HCT116 (cell line): ENCODE results near the gene ELMO2. TPM values are rescaled to one million over a fixed set of nuclear protein-coding genes. Genes with fewer than 3 reads are reported as not detected.
A peak's percentile ranks its signal among the peaks of the same experiment; 100 is the strongest.

ENCODE experiments used
- ATAC-seq: fragments of 200-7000 bp; cut with Tn5 transposase; 2 replicates; pipeline ENCODE4 v1.9.1; 2020; ENCODE audit warnings: mild to moderate bottlenecking, moderate library complexity
- BruUV-seq: library from RNA; stranded (reverse); fragments of 400-500 nt; replicated peaks from 2 replicates; lab custom pipeline; 2021; lab: Mats Ljungman, UMichigan
- CTCF ChIA-PET: fragments of 300-600 bp; sonication (Branson Sonifier 250); formaldehyde crosslinking; loops from one replicate; lab custom pipeline; 2021; ENCODE audit warnings: antibody characterized with exemption; lab: Charles Lee
- POLR2A ChIA-PET: fragments of 300-600, 350-600 bp; sonication (Branson Sonifier 250); formaldehyde crosslinking; loops from one replicate; lab custom pipeline; 2021; ENCODE audit warnings: antibody characterized with exemption; lab: Charles Lee
- RAD21 ChIA-PET, 2 experiments: fragments of 300-600 bp; sonication (Branson Sonifier 250); formaldehyde crosslinking; loops; one replicate each; lab custom pipeline; 2023; ENCODE audit warnings: low total read pairs in 2 of 2; ENCODE audit not compliant: uncharacterized antibody in 2 of 2, unreplicated experiment in 2 of 2, low non-redundant PET in 1 of 2; lab: Charles Lee
- DNase-seq: peaks from one replicate; pipeline ENCODE4 v3.0.0-alpha.2; 2010; ENCODE audit warnings: low read depth, low spot score
- H2AFZ ChIP-seq: fragments of 200-600 bp; shearing (Covaris generic), sonication (generic); 2 replicates; pipeline ENCODE4 v1.6.1; 2017; ENCODE audit warnings: low read depth, mixed run types, mixed read lengths, antibody characterized with exemption, low read length; ENCODE audit not compliant: poor library complexity, severe bottlenecking
- H3K27ac ChIP-seq: 2 replicates; pipeline ENCODE4 v1.5.1; 2012; ENCODE audit warnings: low read depth, low read length
- H3K27me3 ChIP-seq: fragments of 200-600 bp; sonication (generic); 2 replicates; pipeline ENCODE4 v1.6.1; 2016; ENCODE audit warnings: mixed run types, low read length, mixed read lengths; ENCODE audit not compliant: insufficient read depth
- H3K36me3 ChIP-seq, 2 experiments: fragments of 200-500 bp in 1 of 2; fragments of 200-600 bp in 1 of 2; sonication (Bioruptor generic) in 1 of 2; sonication (generic) in 1 of 2; 2 replicates each; pipeline versions ENCODE4 v1.5.1 to v1.6.1; 2014 to 2016; ENCODE audit warnings: low read length in 2 of 2, inconsistent platforms in 1 of 2, mixed read lengths in 1 of 2, mixed run types in 1 of 2; ENCODE audit not compliant: insufficient read depth in 2 of 2, control insufficient read depth in 1 of 2
- H3K4me1 ChIP-seq, 2 experiments: fragments of 200-600 bp in 1 of 2; sonication (generic) in 1 of 2; 2 replicates each; pipeline versions ENCODE4 v1.5.1 to v1.6.1; 2012 to 2017; ENCODE audit warnings: low read length in 2 of 2, inconsistent platforms in 1 of 2, mild to moderate bottlenecking in 1 of 2, mixed read lengths in 1 of 2, mixed run types in 1 of 2, moderate library complexity in 1 of 2; ENCODE audit not compliant: insufficient read depth in 2 of 2, control insufficient read depth in 1 of 2
- H3K4me2 ChIP-seq: fragments of 200-600 bp; sonication (generic); 2 replicates; pipeline ENCODE4 v1.6.1; 2017; ENCODE audit warnings: mixed run types, low read length, mixed read lengths
- H3K4me3 ChIP-seq, 2 experiments: fragments of 200-600 bp in 1 of 2; sonication (generic) in 1 of 2; replicated peaks in 1 of 2; 2 replicates each; pipeline ENCODE4 v1.5.1; 2011 to 2016; ENCODE audit warnings: low read length in 2 of 2, control low read depth in 1 of 2, low read depth in 1 of 2, mild to moderate bottlenecking in 1 of 2, mixed read lengths in 1 of 2, mixed run types in 1 of 2
- H3K79me2 ChIP-seq: fragments of 200-600 bp; sonication (generic); 2 replicates; pipeline ENCODE4 v1.6.1; 2017; ENCODE audit warnings: mild to moderate bottlenecking, mixed run types, low read length, moderate library complexity, mixed read lengths; ENCODE audit not compliant: insufficient read depth
- H3K9ac ChIP-seq: fragments of 200-600 bp; sonication (generic); 2 replicates; pipeline ENCODE4 v1.6.1; 2016; ENCODE audit warnings: low read length, mixed read lengths
- H3K9me2 ChIP-seq: fragments of 200-600 bp; sonication (generic), shearing (Covaris generic); 2 replicates; pipeline ENCODE4 v1.6.1; 2017; ENCODE audit warnings: mixed run types, mild to moderate bottlenecking, moderate library complexity; ENCODE audit not compliant: insufficient read depth
- H3K9me3 ChIP-seq, 2 experiments: fragments of 200-500 bp in 1 of 2; fragments of 200-600 bp in 1 of 2; sonication (Bioruptor generic) in 1 of 2; sonication (generic) in 1 of 2; 2 replicates each; pipeline ENCODE4 v1.6.1; 2014 to 2017; ENCODE audit warnings: low read length in 2 of 2, mixed read lengths in 2 of 2, inconsistent platforms in 1 of 2, low read depth in 1 of 2, mild to moderate bottlenecking in 1 of 2, mixed run types in 1 of 2, moderate library complexity in 1 of 2; ENCODE audit not compliant: control insufficient read depth in 1 of 2, insufficient read depth in 1 of 2
- H4K20me1 ChIP-seq: fragments of 200-600 bp; sonication (generic), shearing (Covaris generic); 2 replicates; pipeline ENCODE4 v1.6.1; 2017; ENCODE audit warnings: mixed run types, mild to moderate bottlenecking, moderate library complexity; ENCODE audit not compliant: insufficient read depth
- CTCF ChIP-seq, 3 experiments: fragments of 200-600 bp in 1 of 3; sonication (generic) in 1 of 3; IDR thresholded peaks in 2 of 3; conservative IDR thresholded peaks in 1 of 3; 2 replicates each; pipeline ENCODE4 v1.5.1; 2012 to 2017; ENCODE audit warnings: low read depth in 2 of 3, low read length in 2 of 3, antibody characterized with exemption in 1 of 3, borderline replicate concordance in 1 of 3, control low read depth in 1 of 3, mild to moderate bottlenecking in 1 of 3, mixed read lengths in 1 of 3, mixed run types in 1 of 3, moderate library complexity in 1 of 3; ENCODE audit not compliant: insufficient read depth in 1 of 3
- EGR1 ChIP-seq: IDR thresholded peaks from 2 replicates; pipeline ENCODE4 v1.6.1; 2012; ENCODE audit warnings: low read depth
- EZH2 ChIP-seq: fragments of 200-600 bp; sonication (generic); IDR thresholded peaks from 2 replicates; pipeline ENCODE4 v1.6.1; 2017; ENCODE audit warnings: antibody characterized with exemption, mixed run types
- EZH2phosphoT487 ChIP-seq: fragments of 200-600 bp; IDR thresholded peaks from 2 replicates; pipeline ENCODE4 v1.6.1; 2018; ENCODE audit warnings: antibody characterized with exemption, borderline replicate concordance
- FOSL1 ChIP-seq: IDR thresholded peaks from 2 replicates; pipeline ENCODE4 v1.6.1; 2012; ENCODE audit warnings: low read depth
- MAX ChIP-seq: IDR thresholded peaks from 2 replicates; pipeline ENCODE4 v1.6.1; 2012
- POLR2A ChIP-seq: IDR thresholded peaks from 2 replicates; pipeline ENCODE4 v1.7.0; 2011; ENCODE audit warnings: borderline replicate concordance; ENCODE audit not compliant: insufficient read depth, insufficient read length; ENCODE audit errors: extremely low read depth
- RAD21 ChIP-seq: IDR thresholded peaks from 2 replicates; pipeline ENCODE4 v1.6.1; 2012; ENCODE audit warnings: low read depth, mild to moderate bottlenecking
- SIN3A ChIP-seq: IDR thresholded peaks from 2 replicates; pipeline ENCODE4 v1.6.1; 2012; ENCODE audit warnings: low read depth
- SRF ChIP-seq: IDR thresholded peaks from 2 replicates; pipeline ENCODE4 v1.6.1; 2012; ENCODE audit warnings: low read depth
- TCF7L2 ChIP-seq: IDR thresholded peaks from 2 replicates; pipeline ENCODE4 v1.7.0; 2011; ENCODE audit warnings: borderline replicate concordance, inconsistent platforms; ENCODE audit not compliant: insufficient read depth, insufficient read length; ENCODE audit errors: extremely low read depth
- YY1 ChIP-seq: IDR thresholded peaks from 2 replicates; pipeline ENCODE4 v1.6.1; 2011; ENCODE audit warnings: low read length, low read depth, moderate library complexity, mild to moderate bottlenecking; ENCODE audit not compliant: insufficient replicate concordance; ENCODE audit errors: extremely low read depth
- ZFX ChIP-seq: fragments of 450-650 bp; IDR thresholded peaks from 2 replicates; pipeline ENCODE4 v1.6.1; 2017
- ZNF274 ChIP-seq: fragments of 200-500 bp; sonication (Bioruptor generic); IDR thresholded peaks from 2 replicates; pipeline ENCODE4 v1.6.1; 2014; ENCODE audit warnings: mild to moderate bottlenecking, low read depth, low read length, inconsistent platforms
- intact Hi-C: fragments of 100-400 bp; cut with micrococcal nuclease; formaldehyde crosslinking; loops from 2 replicates; pipeline ENCODE4 v1.10.0; 2022
- total RNA-seq: library from RNA; stranded (reverse); gene quantifications from one replicate; pipeline ENCODE4 v1.2.1, GENCODE V29; 2021; ENCODE audit not compliant: unreplicated experiment

Gene ELMO2
- total RNA-seq, 1 experiment from 2014 or later: 22.9 TPM

GRCh38 chr20:46406986-46407670 lies 713 bp upstream of the ELMO2 start:
- RAD21 ChIA-PET: no interaction called here
- no peaks in the 10 kb centered on the region for H3K27me3 ChIP-seq
- TF ChIP-seq EZH2 (no peak), MAX (no peak), SRF (no peak), ZFX (no peak), ZNF274 (no peak), FOSL1 (no peak), EZH2phosphoT487 (no peak), POLR2A (no peak), EGR1 (no peak), RAD21 (no peak), YY1 (no peak), CTCF (IDR thresholded peaks at IDR 0.05 in 2 of 3, conservative IDR thresholded peaks at IDR 0.05 in 1 of 3; ENCODE audit: borderline replicate concordance in 1 of 3, insufficient read depth in 1 of 3, low read depth in 2 of 3, low read length in 2 of 3) (no peak), SIN3A (no peak), TCF7L2 (no peak)
- TF ChIP-seq, all 23 proteins: peak for 0
- no peaks in the 10 kb centered on the region for H4K20me1 ChIP-seq
- no TSS peak for BruUV-seq
- peak overlapping the region; percentile 91 for H3K4me2 ChIP-seq
- peak overlapping the region; percentile 68 to 84 for H3K4me3 ChIP-seq
- no peaks in the 10 kb centered on the region for H3K9me2 ChIP-seq
- peak; percentile 19 for DNase-seq
- H3K9me3 ChIP-seq: no peaks in the 10 kb centered on the region
- H3K4me1 ChIP-seq: peaks cover 15 to 32% of the 10 kb centered on the region in 2 experiments
- ChIA-PET POLR2A (interaction anchor here (1.5 to 1.8 kb wide), 2 partner anchors 16 to 43 kb away, joined by 4 to 5 read pairs; no protein-coding TSS in a partner anchor), CTCF (interaction anchor here (1.0 to 1.4 kb wide), 4 partner anchors 9 to 394 kb away, joined by 3 to 5 read pairs (median 4); no protein-coding TSS in a partner anchor)
- H3K9ac ChIP-seq: peak overlapping the region; percentile 33; the same call in 1 of the 2 replicates
- no peaks in the 10 kb centered on the region for H3K79me2 ChIP-seq
- no peaks in the 10 kb centered on the region for H3K36me3 ChIP-seq
- H2AFZ ChIP-seq: peak overlapping the region; percentile 66
- no peak overlapping the region for H3K27ac ChIP-seq
- intact Hi-C loops: loop anchor here (1.0 kb wide), 1 partner anchor 43 kb away; no protein-coding TSS in a partner anchor
- ATAC-seq: peak; percentile 43
